Bronchial epithelial cell (primary cell): ENCODE measurements around the gene TRMT61B. TPM values are rescaled to one million over a fixed set of nuclear protein-coding genes. Genes with fewer than 3 reads are reported as not detected.

Experiments
- DNase-seq: peaks from one replicate; pipeline ENCODE4 v3.0.0-alpha.2; 2010; ENCODE audit warnings: low read depth
- FAIRE-seq: peaks from 2 replicates; lab custom pipeline; 2011; peaks lifted over from hg19 to GRCh38; lab: Jason Lieb, UNC
- H3K27me3 ChIP-seq: 2 replicates; pipeline ENCODE4 v1.5.1; 2011; ENCODE audit warnings: low read length; ENCODE audit not compliant: control insufficient read depth, insufficient read depth
- H3K36me3 ChIP-seq: 2 replicates; pipeline ENCODE4 v1.5.1; 2011; ENCODE audit warnings: low read length; ENCODE audit not compliant: control insufficient read depth, insufficient read depth
- H3K4me3 ChIP-seq: 2 replicates; pipeline ENCODE4 v1.5.1; 2011; ENCODE audit warnings: mild to moderate bottlenecking, low read depth, low read length, control low read depth
- total RNA-seq: library from RNA; depleted of rRNA; stranded (reverse); fragments of >200 nt; gene quantifications from 2 replicates; pipeline ENCODE4 v1.2.1, GENCODE V29; 2014
- TF ChIP-seq, protein P1 (sequence below): IDR thresholded peaks from 2 replicates; pipeline ENCODE4 v1.5.1; 2011; ENCODE audit warnings: mild to moderate bottlenecking, moderate library complexity, low read length, control low read depth, inconsistent platforms; ENCODE audit not compliant: insufficient read depth, severe bottlenecking

Gene TRMT61B
- total RNA-seq = 16.1 and 17.0 TPM in 2 replicates

DNA sequence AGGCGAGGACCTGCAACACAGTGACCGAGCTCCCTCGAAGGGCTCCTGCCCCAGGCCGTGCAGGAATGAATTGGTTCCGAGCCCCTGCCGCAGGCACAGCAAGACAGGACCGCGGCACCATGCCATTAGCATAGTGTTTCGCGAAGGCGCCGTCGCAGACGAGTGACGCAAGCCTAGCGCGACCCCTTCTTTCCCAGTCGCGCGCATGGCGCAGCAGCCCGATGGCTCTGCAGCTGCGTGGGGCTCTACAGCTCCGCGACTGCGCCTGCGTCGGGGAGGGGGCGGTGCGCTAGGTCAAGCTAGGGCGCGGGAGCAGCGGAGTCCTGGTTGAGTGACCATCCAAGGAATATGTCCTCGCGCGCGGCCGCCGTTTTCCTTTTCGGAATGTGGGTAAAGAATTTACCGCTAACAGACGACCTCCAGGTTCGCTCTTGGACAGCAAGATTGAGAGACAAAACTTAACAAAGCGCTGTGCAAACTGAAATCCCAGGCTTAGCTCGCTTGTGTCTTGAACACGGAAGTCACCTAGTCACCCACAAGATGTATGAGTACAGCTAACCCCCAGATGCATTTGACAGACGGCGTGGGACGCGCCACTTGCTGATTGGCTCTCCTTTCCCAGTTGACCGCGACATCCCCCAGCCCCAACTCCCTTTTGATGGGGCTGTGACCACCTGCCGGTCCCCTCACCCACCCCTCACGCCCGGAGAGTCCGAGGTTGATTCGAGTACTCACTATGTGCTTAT, at the start of gene TRMT61B:
TRMT61B (minus strand) TSS at position 164 of the 746 bp plus-strand sequence; CDS start at position 132, 32 bp downstream.
- H3K36me3 ChIP-seq = no peaks in the 10 kb centered on the region
- FAIRE-seq = no peak
- peak; percentile 89 for DNase-seq
- H3K27me3 ChIP-seq = no peaks in the 10 kb centered on the region
- TF ChIP-seq, protein P1, sequence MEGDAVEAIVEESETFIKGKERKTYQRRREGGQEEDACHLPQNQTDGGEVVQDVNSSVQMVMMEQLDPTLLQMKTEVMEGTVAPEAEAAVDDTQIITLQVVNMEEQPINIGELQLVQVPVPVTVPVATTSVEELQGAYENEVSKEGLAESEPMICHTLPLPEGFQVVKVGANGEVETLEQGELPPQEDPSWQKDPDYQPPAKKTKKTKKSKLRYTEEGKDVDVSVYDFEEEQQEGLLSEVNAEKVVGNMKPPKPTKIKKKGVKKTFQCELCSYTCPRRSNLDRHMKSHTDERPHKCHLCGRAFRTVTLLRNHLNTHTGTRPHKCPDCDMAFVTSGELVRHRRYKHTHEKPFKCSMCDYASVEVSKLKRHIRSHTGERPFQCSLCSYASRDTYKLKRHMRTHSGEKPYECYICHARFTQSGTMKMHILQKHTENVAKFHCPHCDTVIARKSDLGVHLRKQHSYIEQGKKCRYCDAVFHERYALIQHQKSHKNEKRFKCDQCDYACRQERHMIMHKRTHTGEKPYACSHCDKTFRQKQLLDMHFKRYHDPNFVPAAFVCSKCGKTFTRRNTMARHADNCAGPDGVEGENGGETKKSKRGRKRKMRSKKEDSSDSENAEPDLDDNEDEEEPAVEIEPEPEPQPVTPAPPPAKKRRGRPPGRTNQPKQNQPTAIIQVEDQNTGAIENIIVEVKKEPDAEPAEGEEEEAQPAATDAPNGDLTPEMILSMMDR = no peak
- peak within 1 kb of the TSS; percentile 75 for H3K4me3 ChIP-seq

DNA sequence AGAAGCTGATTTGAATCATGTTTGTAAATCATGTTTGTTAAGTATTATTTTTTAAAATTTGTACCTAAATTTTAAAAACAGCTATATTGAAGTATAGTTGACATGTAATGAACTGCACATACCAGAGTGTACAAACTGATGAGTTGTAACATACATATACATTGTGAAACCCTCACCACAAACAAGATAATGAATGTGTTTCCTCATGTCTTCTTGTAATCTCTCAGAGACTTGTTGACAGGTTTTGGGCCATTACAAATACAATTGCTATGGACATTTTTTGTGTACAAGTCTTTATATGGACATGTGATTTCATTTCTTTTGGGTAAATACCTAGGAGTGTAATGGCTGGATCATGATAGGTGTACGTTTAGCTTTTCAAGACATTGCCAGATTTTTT, 45.8 kb upstream of the TRMT61B start:
- H3K27me3 ChIP-seq = no peaks in the 10 kb centered on the region
- TF ChIP-seq, protein P1 = no peak
- H3K4me3 ChIP-seq = no peak overlapping the region
- H3K36me3 ChIP-seq = peaks cover 9% of the 10 kb centered on the region
- FAIRE-seq (no peak), DNase-seq (peak; percentile 60)

DNA sequence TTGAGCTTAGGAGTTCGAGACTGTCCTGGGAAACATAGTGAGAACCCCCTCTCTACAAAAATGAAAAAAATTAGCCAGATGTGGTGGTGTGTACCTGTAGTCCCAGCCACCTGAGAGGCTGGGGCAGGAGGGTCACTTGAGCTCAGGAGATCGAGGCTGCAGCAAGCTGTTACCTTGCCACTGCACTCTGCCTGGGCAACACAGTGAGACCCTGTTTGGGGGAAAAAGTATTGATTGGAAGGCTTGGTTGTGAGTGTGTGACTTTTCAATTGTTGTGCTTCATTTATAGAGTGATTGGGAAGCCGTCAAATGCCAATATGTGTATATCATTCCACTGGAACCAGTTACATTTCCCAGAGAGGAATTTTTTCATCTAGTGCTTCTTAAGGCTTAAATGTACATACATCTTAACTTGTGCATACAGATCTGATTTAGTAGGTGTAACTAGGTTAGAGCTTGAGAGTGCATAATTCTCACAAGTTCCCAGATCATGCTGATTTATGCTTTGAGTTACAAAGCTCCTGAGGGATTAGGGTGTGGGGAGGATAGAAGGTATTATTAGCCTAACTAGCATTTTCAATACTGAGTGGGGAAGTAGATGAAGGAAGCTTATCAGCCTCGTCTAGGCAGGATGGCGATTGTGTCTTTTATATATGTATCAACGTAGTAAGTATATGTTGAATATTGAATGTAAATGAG, 39.7 kb upstream of the TRMT61B start:
- H3K27me3 ChIP-seq = no peaks in the 10 kb centered on the region
- H3K4me3 ChIP-seq = no peak overlapping the region
- peaks cover 23% of the 10 kb centered on the region for H3K36me3 ChIP-seq
- TF ChIP-seq, protein P1 = no peak
- FAIRE-seq (no peak), DNase-seq (no peak)

DNA sequence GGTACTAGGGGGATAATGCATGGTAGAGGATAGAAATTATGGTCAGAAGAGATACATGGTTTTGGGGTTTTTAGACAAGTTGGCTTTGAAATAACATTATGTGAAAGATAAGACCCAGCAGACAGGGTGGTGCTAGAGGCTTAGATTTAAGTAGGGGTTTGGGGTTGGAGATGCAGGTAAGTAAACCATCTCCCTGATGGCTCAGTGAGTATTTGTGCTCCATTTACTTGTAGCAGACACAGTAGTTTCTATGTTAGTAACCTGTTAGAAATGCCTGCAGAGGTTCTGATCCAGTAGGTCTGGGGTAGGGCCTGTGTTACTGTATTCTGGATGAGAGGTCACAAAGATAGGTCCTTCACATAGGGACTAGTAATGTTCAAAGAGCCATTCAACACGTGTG, 38.1 kb upstream of the TRMT61B start:
- H3K4me3 ChIP-seq = no peak overlapping the region
- no peak for FAIRE-seq
- H3K27me3 ChIP-seq = no peaks in the 10 kb centered on the region
- TF ChIP-seq, protein P1 = no peak
- no peak for DNase-seq
- peaks cover 22% of the 10 kb centered on the region for H3K36me3 ChIP-seq

DNA sequence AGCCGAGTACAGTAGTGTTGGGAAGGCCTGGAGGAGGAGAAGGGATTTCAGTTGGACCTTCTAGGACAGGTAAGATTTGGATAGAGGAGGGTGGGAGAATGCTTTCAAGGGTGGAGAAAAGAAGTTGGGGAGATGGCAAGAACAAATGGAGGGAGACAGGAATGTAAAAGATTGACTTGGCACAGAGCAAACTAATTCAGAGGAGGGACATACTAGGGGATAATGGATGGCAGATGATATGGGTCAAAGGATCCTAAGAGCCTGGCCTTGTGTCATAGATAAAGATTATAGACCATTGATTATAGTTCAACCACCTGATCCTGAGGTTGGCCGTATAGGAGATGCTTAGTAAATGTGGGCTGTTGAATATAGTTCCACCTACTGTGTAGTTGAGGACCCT, 36.7 kb upstream of the TRMT61B start:
- TF ChIP-seq, protein P1 = no peak
- FAIRE-seq = no peak
- Histone ChIP-seq H3K27me3 (no peaks in the 10 kb centered on the region), H3K36me3 (peaks cover 23% of the 10 kb centered on the region), H3K4me3 (no peak overlapping the region)
- DNase-seq = no peak
